A673 (cell line): ENCODE data around the gene SV2C. TPM values are rescaled to one million over a fixed set of nuclear protein-coding genes. Genes with fewer than 3 reads are reported as not detected.

ENCODE experiments used
- BruUV-seq: library from RNA; stranded (reverse); fragments of 400-500 nt; replicated peaks from 2 replicates; lab custom pipeline; 2021; lab: Mats Ljungman, UMichigan
- CTCF ChIA-PET: fragments of 300-600 bp; sonication (Branson Sonifier 250); formaldehyde crosslinking; loops from one replicate; lab custom pipeline; 2022; ENCODE audit warnings: antibody characterized with exemption; lab: Charles Lee
- POLR2A ChIA-PET: fragments of 300-600 bp; sonication (Branson Sonifier 250); formaldehyde crosslinking; loops from one replicate; lab custom pipeline; 2022; ENCODE audit warnings: antibody characterized with exemption; ENCODE audit not compliant: low non-redundant PET; lab: Charles Lee
- DNase-seq: peaks from one replicate; pipeline ENCODE4 v3.0.0-alpha.2; 2015; ENCODE audit warnings: low spot score
- H3K27ac ChIP-seq: fragments of 200-600 bp; sonication (generic); 2 replicates; pipeline ENCODE4 v1.5.1; 2016; ENCODE audit warnings: mixed run types, low read depth, mild to moderate bottlenecking, mixed read lengths, antibody characterized with exemption, low read length; ENCODE audit not compliant: poor library complexity, severe bottlenecking
- H3K27me3 ChIP-seq: fragments of 200-600 bp; sonication (generic); replicated peaks from 2 replicates; pipeline ENCODE4 v1.6.1; 2017; ENCODE audit warnings: mixed run types, low read depth, mild to moderate bottlenecking, mixed read lengths, antibody characterized with exemption, low read length; ENCODE audit not compliant: insufficient read depth, poor library complexity
- H3K36me3 ChIP-seq: fragments of 200-600 bp; sonication (generic); 2 replicates; pipeline ENCODE4 v1.6.1; 2016; ENCODE audit warnings: mixed run types, mild to moderate bottlenecking, mixed read lengths, antibody characterized with exemption, low read length; ENCODE audit not compliant: insufficient read depth, poor library complexity, severe bottlenecking
- H3K4me1 ChIP-seq: fragments of 200-600 bp; sonication (generic); 2 replicates; pipeline ENCODE4 v1.6.1; 2017; ENCODE audit warnings: mixed run types, mild to moderate bottlenecking, mixed read lengths, antibody characterized with exemption, low read length; ENCODE audit not compliant: insufficient read depth, poor library complexity, severe bottlenecking
- H3K4me3 ChIP-seq: fragments of 200-600 bp; sonication (generic); 2 replicates; pipeline ENCODE4 v1.5.1; 2016; ENCODE audit warnings: low read depth, mixed run types, mild to moderate bottlenecking, mixed read lengths, low read length; ENCODE audit not compliant: poor library complexity, severe bottlenecking
- H3K9me3 ChIP-seq: fragments of 200-600 bp; sonication (generic); 2 replicates; pipeline ENCODE4 v1.6.1; 2016; ENCODE audit warnings: mixed run types, low read depth, mild to moderate bottlenecking, mixed read lengths, antibody characterized with exemption, low read length; ENCODE audit not compliant: poor library complexity, severe bottlenecking
- CTCF ChIP-seq: fragments of 300-800, 200-600 bp; sonication (generic); conservative IDR thresholded peaks from 2 replicates; pipeline ENCODE4 v1.5.1; 2017; ENCODE audit warnings: low read depth, mild to moderate bottlenecking, antibody characterized with exemption, low read length, moderate library complexity, mixed read lengths
- EZH2 ChIP-seq: fragments of 200-600 bp; sonication (generic); IDR thresholded peaks from 2 replicates; pipeline ENCODE4 v1.6.1; 2017; ENCODE audit warnings: borderline replicate concordance, low read depth, mild to moderate bottlenecking, mixed read lengths, antibody characterized with exemption, low read length; ENCODE audit not compliant: poor library complexity, severe bottlenecking
- intact Hi-C: fragments of 100-400 bp; cut with micrococcal nuclease; formaldehyde crosslinking; loops from one replicate; pipeline ENCODE4 v1.10.0; 2022; ENCODE audit not compliant: unreplicated experiment
- total RNA-seq: library from RNA; stranded (reverse); gene quantifications from 2 replicates; pipeline ENCODE4 v1.2.3, GENCODE V29; 2021

SV2C gene
- total RNA-seq, 1 experiment from 2014 or later, result 3.1 TPM

GRCh38 chr5:76384705-76385104 lies 301.5 kb downstream of the SV2C start:
- TF ChIP-seq CTCF, result no peak
- TF ChIP-seq EZH2, result no peak
- H3K4me1 ChIP-seq, result peaks cover 8% of the 10 kb centered on the region
- no peak overlapping the region for H3K27ac ChIP-seq
- H3K4me3 ChIP-seq, result no peak overlapping the region
- intact Hi-C loops, result no loop called here
- ChIA-PET CTCF (no interaction called here), POLR2A (no interaction called here)
- DNase-seq, result no peak
- no TSS peak for BruUV-seq
- H3K36me3 ChIP-seq, result no peaks in the 10 kb centered on the region
- no peaks in the 10 kb centered on the region for H3K9me3 ChIP-seq
- H3K27me3 ChIP-seq, result no peaks in the 10 kb centered on the region

GRCh38 chr5:76385540-76385939 lies 302.4 kb downstream of the SV2C start:
- Histone ChIP-seq H3K4me1 (peaks cover 8% of the 10 kb centered on the region), H3K4me3 (no peak overlapping the region), H3K27me3 (no peaks in the 10 kb centered on the region), H3K27ac (no peak overlapping the region), H3K9me3 (no peaks in the 10 kb centered on the region), H3K36me3 (no peaks in the 10 kb centered on the region)
- CTCF ChIA-PET, result no interaction called here
- intact Hi-C loops, result no loop called here
- no peak for DNase-seq
- TF ChIP-seq EZH2 (no peak), CTCF (no peak)
- POLR2A ChIA-PET, result no interaction called here
- no TSS peak for BruUV-seq

- no peak overlapping the region for H3K27ac ChIP-seq
- intact Hi-C loops, result no loop called here
- no TSS peak for BruUV-seq
- POLR2A ChIA-PET, result no interaction called here
- H3K4me3 ChIP-seq, result no peak overlapping the region
- H3K4me1 ChIP-seq, result peaks cover 8% of the 10 kb centered on the region
- no peaks in the 10 kb centered on the region for H3K36me3 ChIP-seq
- no peaks in the 10 kb centered on the region for H3K27me3 ChIP-seq
- no peaks in the 10 kb centered on the region for H3K9me3 ChIP-seq
- TF ChIP-seq CTCF (no peak), EZH2 (no peak)
- CTCF ChIA-PET, result no interaction called here
- no peak for DNase-seq
These were observed 303.2 kb downstream of the SV2C start for GRCh38 chr5:76386360-76386759.
